HEK293 (cell line): ENCODE measurements around the gene DIP2C.

ENCODE experiments used
- ATF2 ChIP-seq: fragments of 450-650 bp; formaldehyde crosslinking; IDR thresholded peaks from 2 replicates; pipeline ENCODE4 v1.5.1; 2016; ENCODE audit warnings: missing biosample characterization, missing genetic modification characterization, low read depth
- CTCF ChIP-seq: fragments of 450-650 bp; formaldehyde crosslinking; IDR thresholded peaks from 2 replicates; pipeline ENCODE4 v1.5.1; 2016; ENCODE audit warnings: missing biosample characterization, missing genetic modification characterization
- ZSCAN16 ChIP-seq: fragments of 450-650 bp; formaldehyde crosslinking; IDR thresholded peaks from 2 replicates; pipeline ENCODE4 v1.5.1; 2016; ENCODE audit warnings: missing biosample characterization, missing genetic modification characterization

GRCh38 chr10:251982-252582, 437.4 kb downstream of the DIP2C start:
- no peak for TF ChIP-seq CTCF (tag by site-specific recombination)
- no peak for TF ChIP-seq ATF2 (tag by site-specific recombination)
- TF ChIP-seq ZSCAN16: no peak
